GM21723 (cell line): Measurements from ENCODE around the gene SH3RF1.
"Not testable (repeated sequence)": the region's sequence is repeated elsewhere in the genome, so short reads cannot be mapped to it uniquely, and the experiment has no call there.

Source experiments
- ATAC-seq: cut with Tn5 transposase; IDR thresholded peaks from one replicate; pipeline ENCODE4 v1.9.1; 2021; ENCODE audit warnings: mild to moderate bottlenecking, moderate library complexity; ENCODE audit not compliant: unreplicated experiment

The SH3RF1 gene

GRCh38 chr4:169270810-169271691, at the start of gene SH3RF1:
TSS of gene SH3RF1 (minus strand) at chr4:169270956. CDS start at chr4:169269212, 1,744 bp downstream.
- ATAC-seq = peak; percentile 67

DNA sequence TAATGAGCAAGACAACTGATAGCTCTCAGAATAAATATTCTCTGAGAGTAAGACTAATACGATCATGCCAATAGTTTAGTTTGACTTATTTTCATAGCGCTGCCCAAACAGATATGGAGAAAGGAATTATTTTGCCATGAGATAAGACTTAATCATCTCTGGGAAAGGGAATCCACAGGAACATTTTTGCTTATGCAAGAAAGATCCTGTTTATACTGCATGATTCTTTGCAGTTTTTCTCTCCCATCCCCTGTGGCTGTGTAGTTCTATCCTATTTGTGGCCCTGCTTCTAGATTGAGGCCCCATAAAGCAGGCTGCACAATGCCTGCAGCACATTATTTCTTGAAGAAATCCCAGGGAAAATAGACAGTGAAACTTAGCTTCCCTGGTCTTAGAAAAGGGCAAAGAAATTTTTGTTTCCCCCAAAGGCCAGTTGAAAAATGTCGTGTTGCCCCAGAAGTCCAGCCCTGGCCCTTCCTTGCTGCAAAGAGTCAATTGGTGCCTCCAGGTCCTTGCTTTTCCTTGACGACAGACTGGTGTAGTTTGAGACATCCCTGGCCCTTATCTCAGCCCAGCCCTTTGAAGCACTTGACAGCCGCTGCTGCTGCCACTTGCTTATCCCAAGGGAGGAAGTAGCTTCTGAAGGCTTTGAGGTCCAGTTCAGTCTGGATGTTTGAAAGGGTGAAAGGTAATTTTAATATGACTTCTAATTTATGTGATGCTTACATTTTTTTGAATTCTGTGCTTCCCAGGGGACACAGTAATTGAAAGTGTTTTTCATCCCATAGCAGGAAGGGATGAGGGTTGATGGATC, 45.0 kb upstream of the SH3RF1 start:
- no peak for ATAC-seq

GRCh38 chr4:169314906-169315305, 44.1 kb upstream of the SH3RF1 start:
- ATAC-seq = no peak

DNA sequence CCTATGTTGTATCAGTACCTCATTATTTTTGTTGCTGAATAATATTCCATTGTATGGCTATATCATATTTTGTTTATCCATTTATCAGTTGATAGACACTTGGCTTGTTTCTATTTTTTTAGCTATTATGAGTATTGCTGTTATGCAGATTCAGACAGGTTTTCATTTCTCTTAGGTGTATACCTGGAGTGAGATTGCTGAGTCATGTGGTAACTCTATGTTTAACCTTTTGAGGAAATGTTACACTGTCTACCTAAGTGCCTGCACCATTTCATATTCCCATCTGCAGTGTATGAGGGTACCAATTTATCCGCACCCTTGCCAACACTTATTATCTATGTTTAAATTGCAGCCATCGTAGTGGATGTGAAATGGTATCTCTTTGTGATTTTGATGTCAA, 43.0 kb upstream of the SH3RF1 start:
- ATAC-seq = no peak

DNA sequence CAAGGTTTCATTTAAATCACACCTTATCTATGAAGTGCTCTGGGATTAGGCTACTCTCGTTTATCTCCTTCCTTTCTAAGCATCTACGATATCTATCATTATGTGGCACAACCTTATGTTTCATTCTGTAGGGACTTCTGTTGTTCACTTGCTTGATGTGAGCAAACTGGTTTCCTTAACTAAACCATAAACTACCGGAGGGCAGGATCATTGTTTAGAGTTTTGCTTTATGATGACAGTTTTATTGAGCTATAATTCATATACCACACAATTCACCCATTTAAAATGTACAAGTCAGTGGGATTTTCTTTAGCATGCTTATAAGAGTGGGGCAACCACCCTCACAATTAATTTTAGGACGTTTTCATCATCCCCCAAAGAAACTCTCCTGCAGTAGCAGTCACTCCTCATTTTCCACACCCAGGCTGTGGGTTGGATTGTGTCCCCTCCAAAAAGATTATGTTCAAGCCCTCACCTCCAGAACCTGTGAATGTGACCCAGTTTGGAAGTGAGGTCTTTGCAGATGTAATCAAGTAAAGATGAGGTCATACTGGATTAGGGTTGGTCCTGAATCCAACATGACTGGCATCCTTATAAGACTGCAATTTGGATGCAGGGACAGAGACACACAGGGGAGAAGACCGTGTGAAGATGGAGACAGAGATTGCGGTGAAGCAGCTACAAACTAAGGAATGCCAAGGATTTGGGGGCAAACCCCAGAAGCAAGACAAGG, 42.1 kb upstream of the SH3RF1 start:
- no peak for ATAC-seq

GRCh38 chr4:169311643-169312365, 41.0 kb upstream of the SH3RF1 start:
- peak; percentile 87 for ATAC-seq

DNA sequence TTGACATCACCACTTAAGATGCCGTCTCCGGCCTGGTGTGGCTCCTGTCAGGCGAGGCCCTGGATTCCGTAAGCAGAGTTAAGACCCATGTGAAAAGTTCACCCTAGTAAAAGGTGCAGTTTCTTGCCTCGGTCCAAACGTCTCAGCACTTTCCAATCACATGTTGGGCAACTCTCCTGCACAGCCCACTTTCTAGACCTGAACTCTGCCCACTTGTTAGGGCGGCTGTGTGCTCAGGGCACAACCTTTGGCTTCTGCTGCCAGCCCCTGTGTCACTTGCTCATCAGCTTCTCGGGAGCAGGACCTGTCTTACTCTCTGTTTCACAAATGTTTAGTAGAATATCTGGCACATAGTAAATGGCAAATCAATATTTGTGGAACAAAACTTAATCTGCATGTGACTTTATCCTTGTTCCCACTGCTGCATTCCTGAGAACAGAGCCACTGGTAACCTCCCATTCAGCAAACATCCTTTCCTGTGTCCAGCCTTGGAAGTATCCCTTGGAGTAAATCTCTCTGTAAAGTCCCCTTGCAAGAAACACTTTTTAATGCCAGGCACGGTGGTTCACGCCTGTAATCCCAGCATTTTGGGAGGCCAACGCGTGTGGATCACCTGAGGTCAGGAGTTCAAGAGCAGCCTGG, 38.7 kb upstream of the SH3RF1 start:
- ATAC-seq = no peak

GRCh38 chr4:169307576-169307975, 36.8 kb upstream of the SH3RF1 start:
- no peak for ATAC-seq

- no peak for ATAC-seq
Measured at GRCh38 chr4:169305651-169306050, 34.9 kb upstream of the SH3RF1 start.

DNA sequence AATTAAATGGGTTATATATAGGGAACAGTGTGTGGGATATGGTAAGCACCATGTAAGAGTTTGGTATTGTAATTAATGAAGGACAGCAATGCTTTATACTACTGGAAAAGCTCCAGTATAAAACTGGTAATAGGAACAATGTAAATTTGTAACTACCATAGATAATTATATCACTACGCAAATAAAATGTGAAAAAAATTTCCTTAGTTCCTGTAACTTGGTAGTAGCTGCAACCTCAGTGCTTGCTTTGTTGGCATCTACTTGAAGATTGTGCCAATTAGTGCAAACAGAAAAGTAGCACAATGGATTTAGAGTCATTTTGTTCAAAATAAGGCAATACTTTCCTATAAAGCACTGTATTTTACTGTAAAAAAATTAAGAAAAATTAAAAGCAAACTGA, 34.4 kb upstream of the SH3RF1 start:
- no peak for ATAC-seq

DNA sequence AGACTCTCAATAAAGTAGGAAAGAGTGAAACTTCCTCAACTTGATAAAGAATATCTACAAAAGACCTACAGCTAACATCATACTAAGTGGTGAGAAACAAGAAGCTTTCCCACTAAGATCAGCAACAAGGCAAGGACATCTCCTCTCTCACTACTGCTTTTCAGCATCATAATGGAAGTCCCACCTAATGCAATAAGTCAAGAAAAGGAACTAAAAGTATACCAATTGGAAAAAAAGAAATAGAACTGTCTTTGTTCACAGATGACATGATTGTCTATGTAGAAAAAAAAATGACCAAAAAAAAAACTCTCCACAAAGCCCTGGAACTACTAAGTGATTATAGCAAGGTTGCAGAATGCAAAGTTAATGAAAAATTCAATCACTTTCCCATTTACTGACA, 25.1 kb upstream of the SH3RF1 start:
- ATAC-seq = peak; percentile 40

DNA sequence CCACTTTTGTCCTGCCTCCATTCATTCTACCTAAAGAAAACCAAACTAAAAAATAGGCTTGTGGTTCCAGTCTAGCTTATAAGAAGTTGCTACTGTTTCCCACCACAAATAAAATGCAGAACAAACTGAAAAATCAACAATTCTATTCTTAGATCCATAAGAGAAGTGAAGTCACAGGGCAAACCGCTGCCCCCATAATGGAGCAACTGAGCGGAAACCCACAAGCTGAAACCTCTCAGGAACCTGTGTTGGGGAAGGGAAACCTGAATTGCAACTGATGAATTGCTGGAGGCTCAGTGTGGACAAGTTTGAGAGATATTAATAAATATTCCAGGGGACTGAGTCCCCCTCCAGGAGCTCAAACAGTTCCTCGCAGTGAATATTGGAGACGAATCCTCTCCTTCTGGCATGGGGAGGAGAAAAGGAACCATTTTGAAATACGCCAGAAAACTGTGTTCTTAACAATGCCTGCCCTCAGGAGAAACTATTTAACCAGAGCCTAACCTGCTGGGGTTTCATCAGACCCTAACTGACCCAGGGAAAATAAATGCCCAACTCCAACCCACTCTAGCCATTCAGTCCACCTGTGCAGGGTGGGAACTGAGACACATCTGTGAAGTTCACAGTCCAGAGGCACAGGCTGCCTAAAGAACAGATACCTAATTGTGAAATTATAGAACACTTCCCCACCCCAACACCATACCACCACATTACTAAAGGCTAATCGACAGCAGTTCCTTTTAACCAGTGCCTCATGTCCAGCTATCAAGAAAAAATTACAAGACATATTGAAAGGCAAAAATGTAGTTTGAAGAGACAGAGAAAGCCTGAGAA, 22.8 kb upstream of the SH3RF1 start:
- peak; percentile 92 for ATAC-seq

- not testable (repeated sequence) for ATAC-seq
Measured at GRCh38 chr4:169287983-169288382, 17.2 kb upstream of the SH3RF1 start.

DNA sequence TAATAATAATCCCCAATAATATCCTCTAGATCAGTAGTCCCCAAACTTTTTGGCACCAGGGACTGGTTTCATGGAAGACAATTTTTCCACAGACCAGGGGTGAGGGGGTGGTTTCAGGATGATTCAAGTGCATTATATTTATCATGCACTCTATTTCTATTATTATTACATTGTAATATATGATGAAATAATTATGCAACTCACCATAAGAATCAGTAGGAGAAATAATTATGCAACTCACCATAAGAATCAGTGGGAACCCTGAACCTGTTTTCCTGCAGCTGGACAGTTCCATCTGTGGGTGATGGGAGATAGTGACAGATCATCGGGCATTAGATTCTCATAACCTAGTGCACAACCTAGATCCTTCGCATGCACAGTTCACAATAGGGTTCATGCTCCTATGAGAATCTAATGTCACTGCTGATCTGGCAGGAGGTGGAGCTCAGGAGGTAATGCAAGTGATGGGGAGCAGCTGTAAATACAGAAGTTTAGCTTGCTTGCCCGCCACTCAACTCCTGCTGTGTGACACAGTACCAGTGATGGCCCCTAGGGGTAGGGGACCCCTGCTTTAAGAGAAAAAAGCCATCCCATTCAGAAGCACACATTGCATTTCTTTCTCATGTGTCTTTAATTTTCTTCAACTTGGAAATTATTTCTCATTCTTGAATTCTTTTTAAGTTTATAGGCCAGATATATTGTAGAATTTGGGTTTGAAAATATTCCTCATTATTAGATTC, 16.0 kb upstream of the SH3RF1 start:
- ATAC-seq = no peak

GRCh38 chr4:169283114-169283509, 12.4 kb upstream of the SH3RF1 start:
- no peak for ATAC-seq

DNA sequence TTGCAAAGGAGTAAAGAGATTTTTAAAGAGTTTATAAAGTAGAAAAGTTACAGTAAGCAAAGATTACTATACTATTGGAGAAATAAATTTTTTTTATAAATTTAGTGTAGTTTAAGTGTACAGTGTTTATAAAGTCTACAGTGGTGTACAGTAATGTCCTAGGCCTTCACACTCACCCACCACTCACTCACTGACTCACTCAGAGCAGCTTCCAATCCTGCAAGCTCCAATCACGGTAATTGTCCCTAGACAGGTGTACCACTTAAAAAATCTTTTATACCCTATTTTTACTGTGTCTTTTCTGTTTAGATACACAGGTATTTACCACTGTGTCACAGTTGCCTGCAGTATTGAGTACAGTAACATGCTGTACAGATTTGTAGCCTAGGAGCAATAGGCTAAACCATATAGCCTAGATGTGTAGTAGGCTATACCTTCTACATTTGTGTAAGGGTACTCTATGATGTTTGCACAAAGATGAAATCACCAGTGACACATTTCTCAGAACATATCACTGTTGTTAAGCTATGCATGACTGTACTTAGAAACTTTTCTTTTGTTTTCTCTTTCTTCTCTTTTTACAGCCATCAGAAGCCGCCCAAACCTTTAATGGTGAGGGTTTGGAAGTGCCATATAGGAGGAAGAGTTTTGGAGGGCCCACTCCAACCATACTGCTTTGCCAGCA, 11.8 kb upstream of the SH3RF1 start:
- ATAC-seq = no peak

GRCh38 chr4:169279108-169279507, 8.4 kb upstream of the SH3RF1 start:
- no peak for ATAC-seq

GRCh38 chr4:169278624-169279023, 7.9 kb upstream of the SH3RF1 start:
- ATAC-seq = no peak
